Stimulated activated CD8-positive, alpha-beta memory T cell treated with anti-CD3 and anti-CD28 coated beads, Interleukin-2, amount 100 ng/mL, for 48 hours (primary cell): Measurements from ENCODE around the gene HSD11B1L.
A peak's percentile ranks its signal among the peaks of the same experiment; 100 is the strongest.
"Not testable (repeated sequence)": the region's sequence is repeated elsewhere in the genome, so short reads cannot be mapped to it uniquely, and the experiment has no call there.

ENCODE experiments used
- DNase-seq, 2 donors: peaks; one replicate each; pipeline ENCODE4 v3.0.0-alpha.2; 2020; ENCODE audit warnings: low read depth in 2 of 2

Gene HSD11B1L

GRCh38 chr19:5698635-5699422 lies 18.0 kb downstream of the HSD11B1L start:
- no peak for DNase-seq

- DNase-seq = no peak
Measured at GRCh38 chr19:5700455-5701092, 19.7 kb downstream of the HSD11B1L start.

- DNase-seq = not testable (repeated sequence)
Measured at GRCh38 chr19:5702053-5702410, 21.2 kb downstream of the HSD11B1L start.

GRCh38 chr19:5703819-5704818 lies 23.3 kb downstream of the HSD11B1L start:
- no peak for DNase-seq

- no peak for DNase-seq
Measured at GRCh38 chr19:5705552-5705951, 24.7 kb downstream of the HSD11B1L start.

GRCh38 chr19:5706876-5707573 lies 26.2 kb downstream of the HSD11B1L start:
- DNase-seq = no peak

GRCh38 chr19:5707576-5708575 lies 27.0 kb downstream of the HSD11B1L start:
- no peak for DNase-seq

- DNase-seq = no peak
Measured at GRCh38 chr19:5711025-5711424, 30.2 kb downstream of the HSD11B1L start.

GRCh38 chr19:5711713-5712161 lies 30.9 kb downstream of the HSD11B1L start:
- no peak for DNase-seq

GRCh38 chr19:5713228-5713627 lies 32.4 kb downstream of the HSD11B1L start:
- no peak for DNase-seq

- no peak for DNase-seq
Measured at GRCh38 chr19:5714816-5715215, 34.0 kb downstream of the HSD11B1L start.

GRCh38 chr19:5717215-5717935 lies 36.5 kb downstream of the HSD11B1L start:
- DNase-seq = no peak

GRCh38 chr19:5718037-5718578 lies 37.3 kb downstream of the HSD11B1L start:
- DNase-seq = peak in 1 of 2 donors; percentile 62

GRCh38 chr19:5718579-5719273 lies 37.9 kb downstream of the HSD11B1L start:
- DNase-seq = peak in 1 of 2 donors; percentile 40

- DNase-seq = no peak
Measured at GRCh38 chr19:5719274-5719960, 38.6 kb downstream of the HSD11B1L start.

- peak; percentile 96 to 98 for DNase-seq
Measured at GRCh38 chr19:5719961-5720790, 39.3 kb downstream of the HSD11B1L start, which contains the start of the genes CATSPERD and LONP1. TSS of gene CATSPERD (plus strand) at chr19:5720637. CDS start at chr19:5720738, 101 bp downstream. TSS of gene LONP1 (minus strand) at chr19:5720146. CDS start at chr19:5720132, 14 bp downstream.
